K562 (cell line): ENCODE data around the gene SDC1.

Experiments used
- FOXM1 ChIP-seq, 2 experiments: fragments of 450-650 bp in 1 of 2; sonication (generic) in 1 of 2; formaldehyde crosslinking in 1 of 2; IDR thresholded peaks; 2 replicates each; pipeline versions ENCODE4 v1.6.1 to v1.9.0; 2017 to 2022; ENCODE audit warnings: low read depth in 2 of 2, mild to moderate bottlenecking in 2 of 2, missing genetic modification reagents in 1 of 2, moderate library complexity in 1 of 2
- HDAC3 ChIP-seq: fragments of 450-650 bp; IDR thresholded peaks from 2 replicates; pipeline ENCODE4 v1.6.1; 2018; ENCODE audit warnings: borderline replicate concordance, mild to moderate bottlenecking, moderate library complexity; ENCODE audit not compliant: partially characterized antibody
- NR4A1 ChIP-seq, 2 experiments: fragments of 250-450 bp in 1 of 2; fragments of 450-650 bp in 1 of 2; sonication (Bioruptor Pico) in 1 of 2; IDR thresholded peaks; 2 replicates each; pipeline versions ENCODE4 v1.4.0 to v1.6.1; 2016 to 2020; ENCODE audit warnings: mild to moderate bottlenecking in 2 of 2, missing compliant biosample characterization in 1 of 2, missing genetic modification characterization in 1 of 2, moderate library complexity in 1 of 2
- POLR2A ChIP-seq: fragments of 450-650 bp; conservative IDR thresholded peaks from 2 replicates; pipeline ENCODE4 v1.6.1; 2016
- RB1 ChIP-seq: fragments of 450-650 bp; IDR thresholded peaks from 2 replicates; pipeline ENCODE4 v1.6.1; 2017; ENCODE audit warnings: low read depth, mild to moderate bottlenecking
- TBP ChIP-seq: optimal IDR thresholded peaks from 2 replicates; pipeline ENCODE3; 2011; ENCODE audit warnings: low read depth, low read length, improper control_type of control experiment
- YBX1 ChIP-seq: fragments of 450-650 bp; IDR thresholded peaks from 2 replicates; pipeline ENCODE4 v1.7.1; 2016; ENCODE audit warnings: mild to moderate bottlenecking
- TF ChIP-seq, protein P1 (sequence below), 3 experiments: IDR thresholded peaks in 2 of 3; conservative IDR thresholded peaks in 1 of 3; 2 replicates each; pipeline ENCODE4 v1.5.1; 2011 to 2012; ENCODE audit warnings: low read length in 3 of 3, mild to moderate bottlenecking in 3 of 3, control low read depth in 2 of 3, improper control_type of control experiment in 1 of 3, inconsistent platforms in 1 of 3, low read depth in 1 of 3, mixed read lengths in 1 of 3, moderate library complexity in 1 of 3; ENCODE audit not compliant: insufficient read depth in 2 of 3
- TF ChIP-seq, protein P2 (sequence below): fragments of 450-650 bp; IDR thresholded peaks from 2 replicates; pipeline ENCODE4 v1.6.1; 2016; ENCODE audit warnings: low read depth, mild to moderate bottlenecking, moderate library complexity
- TF ChIP-seq, protein P3 (sequence below): fragments of 250-450 bp; sonication (Bioruptor Pico); IDR thresholded peaks from 2 replicates; pipeline ENCODE4 v1.4.0; 2020; ENCODE audit warnings: borderline replicate concordance
- TF ChIP-seq, protein P4 (sequence below): IDR thresholded peaks from 3 replicates; pipeline ENCODE4 v1.6.1; 2011; ENCODE audit warnings: borderline replicate concordance, mild to moderate bottlenecking; ENCODE audit not compliant: insufficient read length, insufficient read depth

DNA sequence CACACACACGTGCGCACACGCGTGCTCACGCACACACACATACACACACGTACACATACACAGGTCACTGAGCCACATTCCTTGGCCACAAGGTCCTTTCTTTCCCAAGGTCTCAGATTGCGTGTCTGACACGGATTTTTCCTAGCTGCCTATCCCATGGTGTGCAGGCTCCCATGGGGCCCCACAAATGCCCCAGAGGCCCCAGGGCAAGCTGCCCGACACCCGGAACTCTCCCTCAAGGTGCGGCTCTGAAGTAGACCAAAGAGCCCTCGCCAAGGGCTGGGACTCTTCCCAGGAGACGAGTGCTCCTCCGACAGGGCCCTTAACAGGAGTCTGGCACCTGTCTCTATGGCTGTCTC, 46.7 kb downstream of the SDC1 start:
- TF ChIP-seq, protein P1, sequence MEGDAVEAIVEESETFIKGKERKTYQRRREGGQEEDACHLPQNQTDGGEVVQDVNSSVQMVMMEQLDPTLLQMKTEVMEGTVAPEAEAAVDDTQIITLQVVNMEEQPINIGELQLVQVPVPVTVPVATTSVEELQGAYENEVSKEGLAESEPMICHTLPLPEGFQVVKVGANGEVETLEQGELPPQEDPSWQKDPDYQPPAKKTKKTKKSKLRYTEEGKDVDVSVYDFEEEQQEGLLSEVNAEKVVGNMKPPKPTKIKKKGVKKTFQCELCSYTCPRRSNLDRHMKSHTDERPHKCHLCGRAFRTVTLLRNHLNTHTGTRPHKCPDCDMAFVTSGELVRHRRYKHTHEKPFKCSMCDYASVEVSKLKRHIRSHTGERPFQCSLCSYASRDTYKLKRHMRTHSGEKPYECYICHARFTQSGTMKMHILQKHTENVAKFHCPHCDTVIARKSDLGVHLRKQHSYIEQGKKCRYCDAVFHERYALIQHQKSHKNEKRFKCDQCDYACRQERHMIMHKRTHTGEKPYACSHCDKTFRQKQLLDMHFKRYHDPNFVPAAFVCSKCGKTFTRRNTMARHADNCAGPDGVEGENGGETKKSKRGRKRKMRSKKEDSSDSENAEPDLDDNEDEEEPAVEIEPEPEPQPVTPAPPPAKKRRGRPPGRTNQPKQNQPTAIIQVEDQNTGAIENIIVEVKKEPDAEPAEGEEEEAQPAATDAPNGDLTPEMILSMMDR (IDR thresholded peaks at IDR 0.05 in 2 of 3, conservative IDR thresholded peaks at IDR 0.05 in 1 of 3; ENCODE audit: insufficient read depth in 2 of 3, low read depth in 1 of 3, low read length in 3 of 3) = no peak
- TF ChIP-seq TBP = no peak
- TF ChIP-seq, protein P2, sequence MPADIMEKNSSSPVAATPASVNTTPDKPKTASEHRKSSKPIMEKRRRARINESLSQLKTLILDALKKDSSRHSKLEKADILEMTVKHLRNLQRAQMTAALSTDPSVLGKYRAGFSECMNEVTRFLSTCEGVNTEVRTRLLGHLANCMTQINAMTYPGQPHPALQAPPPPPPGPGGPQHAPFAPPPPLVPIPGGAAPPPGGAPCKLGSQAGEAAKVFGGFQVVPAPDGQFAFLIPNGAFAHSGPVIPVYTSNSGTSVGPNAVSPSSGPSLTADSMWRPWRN = no peak
- TF ChIP-seq RB1 = no peak
- no peak for TF ChIP-seq FOXM1 (IDR thresholded peaks at IDR 0.05; ENCODE audit: low read depth)
- no peak for TF ChIP-seq FOXM1 (CRISPR knock-in tag; IDR thresholded peaks at IDR 0.05; ENCODE audit: low read depth)
- TF ChIP-seq NR4A1 (CRISPR knock-in tag; IDR thresholded peaks at IDR 0.05) = no peak
- TF ChIP-seq NR4A1 (tag; IDR thresholded peaks at IDR 0.05) = no peak
- no peak for TF ChIP-seq HDAC3
- no peak for TF ChIP-seq YBX1
- TF ChIP-seq, protein P3, sequence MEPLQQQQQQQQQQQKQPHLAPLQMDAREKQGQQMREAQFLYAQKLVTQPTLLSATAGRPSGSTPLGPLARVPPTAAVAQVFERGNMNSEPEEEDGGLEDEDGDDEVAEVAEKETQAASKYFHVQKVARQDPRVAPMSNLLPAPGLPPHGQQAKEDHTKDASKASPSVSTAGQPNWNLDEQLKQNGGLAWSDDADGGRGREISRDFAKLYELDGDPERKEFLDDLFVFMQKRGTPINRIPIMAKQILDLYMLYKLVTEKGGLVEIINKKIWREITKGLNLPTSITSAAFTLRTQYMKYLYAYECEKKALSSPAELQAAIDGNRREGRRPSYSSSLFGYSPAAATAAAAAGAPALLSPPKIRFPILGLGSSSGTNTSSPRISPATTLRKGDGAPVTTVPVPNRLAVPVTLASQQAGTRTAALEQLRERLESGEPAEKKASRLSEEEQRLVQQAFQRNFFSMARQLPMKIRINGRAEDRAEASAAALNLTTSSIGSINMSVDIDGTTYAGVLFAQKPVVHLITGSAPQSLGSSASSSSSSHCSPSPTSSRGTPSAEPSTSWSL (CRISPR knock-in tag) = no peak
- TF ChIP-seq POLR2A = no peak
- TF ChIP-seq, protein P4, sequence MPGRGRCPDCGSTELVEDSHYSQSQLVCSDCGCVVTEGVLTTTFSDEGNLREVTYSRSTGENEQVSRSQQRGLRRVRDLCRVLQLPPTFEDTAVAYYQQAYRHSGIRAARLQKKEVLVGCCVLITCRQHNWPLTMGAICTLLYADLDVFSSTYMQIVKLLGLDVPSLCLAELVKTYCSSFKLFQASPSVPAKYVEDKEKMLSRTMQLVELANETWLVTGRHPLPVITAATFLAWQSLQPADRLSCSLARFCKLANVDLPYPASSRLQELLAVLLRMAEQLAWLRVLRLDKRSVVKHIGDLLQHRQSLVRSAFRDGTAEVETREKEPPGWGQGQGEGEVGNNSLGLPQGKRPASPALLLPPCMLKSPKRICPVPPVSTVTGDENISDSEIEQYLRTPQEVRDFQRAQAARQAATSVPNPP = no peak
